GM21381 (cell line): ENCODE results near the gene GLCCI1.
A peak's percentile ranks its signal among the peaks of the same experiment; 100 is the strongest.
"Not testable (repeated sequence)": the region's sequence is repeated elsewhere in the genome, so short reads cannot be mapped to it uniquely, and the experiment has no call there.

Source experiments
- ATAC-seq: cut with Tn5 transposase; IDR thresholded peaks from one replicate; pipeline ENCODE4 v1.9.1; 2021; ENCODE audit warnings: mild to moderate bottlenecking, moderate library complexity; ENCODE audit not compliant: unreplicated experiment

Gene GLCCI1

GRCh38 chr7:8086239-8086638 is 117.6 kb downstream of the GLCCI1 start:
- ATAC-seq = no peak

- ATAC-seq = no peak
Measured at GRCh38 chr7:8089036-8089780, 120.6 kb downstream of the GLCCI1 start.

- ATAC-seq = no peak
Measured at GRCh38 chr7:8092140-8092539, 123.5 kb downstream of the GLCCI1 start.

DNA sequence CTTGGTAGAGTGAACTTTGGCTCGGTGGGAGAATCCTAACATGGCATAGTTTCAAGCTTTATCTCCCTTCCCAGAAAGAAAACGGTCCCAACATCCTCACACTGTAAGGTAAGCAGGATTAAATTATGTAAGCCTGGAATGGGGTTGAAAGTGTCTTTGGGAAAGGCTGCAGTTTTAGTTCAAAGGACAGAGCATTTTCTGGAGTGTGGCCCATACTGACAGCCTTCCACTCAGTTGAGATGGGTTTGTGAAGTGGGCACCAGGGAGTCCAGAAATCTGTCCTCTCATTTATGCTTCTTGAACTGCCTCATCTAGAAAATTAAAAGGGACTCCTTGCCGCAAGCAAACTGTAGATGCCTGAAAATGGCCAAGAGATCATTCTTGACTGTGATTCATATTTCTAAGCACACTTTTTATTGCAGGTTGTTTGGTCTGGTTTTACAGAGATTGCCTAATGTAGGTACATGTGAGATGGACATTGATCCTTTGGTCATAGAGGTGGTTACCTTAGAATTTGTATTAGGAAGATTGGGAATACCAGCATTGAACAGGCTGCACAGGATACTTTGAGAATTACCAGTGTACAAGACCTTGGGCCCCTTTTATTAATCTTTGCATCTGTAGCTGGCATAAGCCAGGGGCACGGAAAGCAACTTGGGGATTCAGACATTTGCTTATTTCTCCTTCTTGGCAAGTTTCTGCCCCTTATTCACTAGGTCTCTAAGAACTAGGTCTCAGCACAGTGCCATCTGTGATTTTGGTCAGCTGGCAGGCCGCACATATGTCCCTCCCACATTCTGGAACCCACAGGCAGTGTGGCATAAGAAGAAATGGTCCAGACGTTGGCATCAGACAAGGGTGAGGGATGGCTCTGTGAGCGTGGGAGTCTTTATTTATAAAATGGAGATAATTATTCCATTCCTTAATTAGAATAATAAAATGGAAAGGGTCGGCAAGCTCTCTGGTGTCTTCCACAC is 125.9 kb downstream of the GLCCI1 start:
- ATAC-seq = no peak

DNA sequence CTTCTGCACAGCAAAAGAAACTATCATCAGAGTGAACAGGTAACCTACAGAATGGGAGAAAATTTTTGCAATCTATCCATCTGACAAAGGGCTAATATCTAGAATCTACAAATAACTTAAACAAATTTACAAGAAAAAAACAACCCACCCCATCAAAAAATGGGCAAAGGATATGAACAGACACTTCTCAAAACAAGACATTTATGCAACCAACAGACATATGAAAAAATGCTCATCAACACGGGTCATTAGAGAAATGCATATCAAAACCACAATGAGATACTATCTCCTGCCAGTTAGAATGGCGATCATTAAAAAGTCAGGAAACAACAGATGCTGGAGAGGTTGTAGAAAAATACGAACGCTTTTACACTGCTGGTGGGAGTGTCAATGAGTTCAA is 132.7 kb downstream of the GLCCI1 start:
- ATAC-seq = not testable (repeated sequence)

- ATAC-seq = no peak
Measured at GRCh38 chr7:8103282-8103681, 134.7 kb downstream of the GLCCI1 start.

DNA sequence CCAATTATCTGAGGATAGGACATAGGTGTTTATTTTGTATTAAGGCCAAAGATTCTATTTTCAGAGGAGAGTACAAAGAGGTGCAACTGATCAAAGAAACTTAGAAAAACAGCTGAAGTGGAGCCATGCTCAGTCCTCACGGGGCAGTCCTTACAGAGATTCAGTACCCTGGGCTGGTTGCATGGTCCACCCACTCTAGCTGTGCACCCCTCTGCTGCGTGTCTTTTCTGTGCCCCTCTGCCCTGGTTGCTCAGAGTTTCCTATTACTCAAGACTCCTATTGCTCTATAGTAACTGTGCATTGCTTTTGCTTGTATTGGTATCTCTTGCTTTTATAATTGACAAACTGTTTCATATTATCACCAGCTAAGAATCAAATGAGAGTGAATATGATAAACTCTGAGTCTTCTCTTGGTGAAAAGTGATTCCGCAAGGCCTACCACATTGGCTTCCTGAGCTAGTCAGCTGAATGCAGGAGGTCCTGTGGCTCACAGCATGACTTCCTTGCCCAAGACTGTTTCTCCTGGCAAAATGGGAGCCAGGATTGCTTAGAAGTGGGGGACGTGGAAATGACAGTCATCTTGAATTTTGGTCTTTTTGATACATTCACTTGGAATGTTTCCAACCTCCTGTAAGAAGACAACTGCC is 137.0 kb downstream of the GLCCI1 start:
- no peak for ATAC-seq

DNA sequence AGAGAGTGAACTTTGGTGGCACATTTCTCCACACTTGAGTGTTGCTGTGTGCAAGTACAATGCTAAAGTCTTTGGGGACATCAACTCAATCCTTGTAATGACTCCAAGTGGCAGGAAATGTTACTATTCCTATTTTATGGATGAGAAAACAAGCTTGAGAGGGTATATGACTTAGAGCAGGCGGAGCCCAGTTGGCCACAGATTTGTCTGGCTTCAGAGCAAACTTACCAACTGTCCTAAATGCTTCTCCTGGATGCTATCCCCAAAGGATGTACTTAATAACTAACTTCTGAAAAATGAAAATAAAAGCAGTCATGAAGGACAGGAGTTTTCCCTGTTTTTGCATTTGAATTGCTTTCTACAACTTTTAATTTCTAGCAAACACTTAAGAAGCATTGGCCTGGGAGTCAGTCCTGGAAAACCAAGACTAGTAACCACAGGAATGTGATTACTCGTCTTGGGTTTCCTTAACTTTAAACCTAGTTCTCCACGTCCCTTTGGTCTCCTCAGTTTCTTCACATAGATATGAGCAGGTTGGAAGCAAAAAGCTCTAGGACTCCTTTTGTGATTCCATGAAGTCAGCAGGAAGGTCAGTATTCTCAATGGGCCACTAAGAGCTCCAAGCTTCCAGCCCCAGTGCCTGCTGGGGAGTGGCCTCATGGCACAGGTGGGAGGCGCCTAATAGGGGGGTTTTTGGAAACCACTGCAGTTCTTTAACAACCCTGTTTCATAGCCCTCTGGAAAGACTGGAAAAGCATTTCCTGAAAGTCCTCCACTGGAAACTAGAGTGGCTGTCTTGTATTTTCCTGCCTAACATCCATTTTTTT is 140.8 kb downstream of the GLCCI1 start:
- no peak for ATAC-seq

DNA sequence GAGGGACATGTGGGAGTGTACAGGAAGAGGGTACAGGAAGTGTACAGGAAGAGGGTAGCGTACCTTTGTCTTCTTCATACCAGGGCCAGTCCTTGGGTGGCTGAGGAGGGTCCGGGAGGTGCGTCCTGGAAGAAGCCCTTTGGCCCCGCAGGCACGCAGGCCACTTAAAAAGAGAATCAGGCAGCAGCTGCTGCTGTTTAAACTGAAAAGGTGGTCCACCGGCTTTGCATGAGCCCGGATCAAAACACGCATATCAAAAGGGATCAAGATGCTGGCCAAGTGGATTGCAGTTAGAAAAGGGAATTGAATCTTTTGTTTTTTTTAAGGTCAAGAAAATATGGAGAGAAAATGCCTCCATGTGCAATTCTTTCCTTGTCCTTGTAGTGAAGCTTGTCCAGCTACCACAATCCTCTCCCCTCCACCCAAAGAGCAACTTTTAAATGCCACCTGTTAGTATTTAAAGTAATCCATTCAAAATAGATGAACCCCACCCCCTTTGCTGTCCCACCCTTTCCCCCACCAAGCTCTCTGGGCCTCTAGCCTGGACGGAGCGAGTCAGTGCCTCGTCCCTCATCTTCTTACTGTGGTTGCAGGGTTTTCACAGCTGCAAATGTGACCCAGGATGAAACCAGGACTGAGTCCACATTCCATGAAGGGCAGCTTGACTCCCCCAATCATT is 142.8 kb downstream of the GLCCI1 start:
- ATAC-seq = no peak

DNA sequence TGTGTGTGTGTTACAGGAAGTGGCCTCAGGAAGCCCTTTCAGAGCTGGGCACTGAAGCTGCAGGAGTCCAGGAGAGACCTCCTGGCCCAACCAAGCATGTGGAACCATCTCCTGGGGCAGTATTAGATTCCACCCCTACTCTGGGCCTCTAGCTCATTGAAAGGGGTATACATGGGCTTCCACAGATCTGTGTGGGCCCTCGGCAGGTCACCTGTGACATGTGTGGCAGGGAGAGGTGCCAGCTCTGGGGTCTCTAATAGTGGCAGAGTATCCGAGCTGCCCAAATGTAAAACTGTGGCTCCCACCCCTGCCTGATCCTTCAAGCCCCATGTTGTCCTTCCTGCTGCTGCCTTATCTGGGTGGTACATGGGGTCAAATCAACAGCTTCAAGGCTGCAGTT is 144.1 kb downstream of the GLCCI1 start:
- no peak for ATAC-seq

- ATAC-seq = no peak
Measured at GRCh38 chr7:8113184-8113583, 144.6 kb downstream of the GLCCI1 start.

GRCh38 chr7:8114175-8114574 is 145.6 kb downstream of the GLCCI1 start:
- ATAC-seq = no peak

DNA sequence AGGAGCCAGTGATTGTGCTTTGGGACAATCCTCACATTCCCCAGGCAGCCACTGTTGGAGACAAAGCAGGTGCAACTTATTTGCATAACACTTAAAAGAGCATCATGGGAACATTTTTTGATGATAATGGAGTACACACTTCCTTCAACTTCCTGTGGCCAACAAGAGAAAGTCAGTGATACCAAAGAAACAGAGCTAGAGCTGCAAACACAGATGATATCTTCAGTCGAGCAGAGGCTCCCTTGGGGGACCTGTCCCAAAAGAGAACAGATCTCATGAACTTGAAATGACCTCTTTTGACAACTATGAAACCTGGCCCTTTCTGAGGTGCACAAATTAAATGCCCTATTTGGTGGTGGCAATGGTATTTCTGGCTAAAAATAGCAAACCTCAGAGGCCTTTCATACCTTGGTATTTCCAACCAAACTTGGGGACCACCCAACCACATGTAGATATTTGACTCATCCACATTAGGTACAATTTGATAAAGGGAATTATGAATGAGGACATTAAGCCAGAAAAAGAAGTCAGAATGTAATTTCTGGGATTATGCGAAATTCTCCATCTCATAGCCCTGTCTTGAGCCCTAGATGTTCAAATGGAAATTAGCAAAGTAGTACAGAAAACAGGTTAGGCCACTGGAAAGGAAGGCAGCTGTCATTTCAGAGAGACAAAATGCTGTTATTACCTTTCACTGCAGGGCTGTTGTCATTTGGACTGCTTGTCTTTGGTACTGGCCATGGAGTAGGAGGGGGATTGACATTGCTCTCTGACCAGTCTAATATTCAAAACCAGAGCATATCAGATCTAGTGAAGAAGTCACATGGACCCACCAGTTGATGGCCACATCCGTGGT is 147.2 kb downstream of the GLCCI1 start:
- peak; percentile 90 for ATAC-seq

DNA sequence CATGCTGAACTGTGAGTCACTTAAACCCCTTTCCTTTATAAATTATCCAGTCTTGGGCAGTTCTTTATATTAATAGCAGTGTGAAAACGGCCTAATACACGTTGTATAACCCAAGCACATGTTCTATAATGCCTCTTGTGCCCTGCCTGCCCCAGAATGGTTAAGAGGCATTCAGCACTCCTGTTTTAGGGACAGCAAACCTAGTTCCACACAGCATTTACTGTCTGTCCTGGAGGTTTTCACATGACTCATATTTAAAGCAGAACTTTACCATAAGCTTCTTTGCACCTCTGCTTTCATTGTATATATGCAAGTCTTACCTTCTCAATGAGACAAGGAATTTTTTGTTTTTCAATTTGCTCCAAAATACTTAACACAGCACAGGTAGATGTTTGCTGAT is 148.6 kb downstream of the GLCCI1 start:
- ATAC-seq = no peak

DNA sequence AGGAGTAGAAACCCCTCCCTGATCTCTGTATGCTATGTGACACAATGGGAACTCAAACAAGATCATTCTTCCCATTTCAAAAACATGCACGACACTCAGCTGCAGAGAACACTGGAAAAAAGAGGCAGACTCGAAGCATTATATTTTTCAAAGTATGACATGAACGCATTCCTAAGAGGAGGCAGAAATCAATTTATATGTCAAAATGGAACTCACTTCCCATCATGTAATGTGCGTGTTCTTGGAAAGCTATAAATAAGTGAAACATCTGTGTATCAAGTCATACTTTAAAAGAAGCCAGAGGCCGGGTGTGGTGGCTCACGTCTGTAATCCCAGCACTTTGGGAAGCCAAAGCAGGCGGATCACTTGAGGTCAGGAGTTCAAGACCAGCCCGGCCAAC is 150.7 kb downstream of the GLCCI1 start:
- ATAC-seq = no peak

DNA sequence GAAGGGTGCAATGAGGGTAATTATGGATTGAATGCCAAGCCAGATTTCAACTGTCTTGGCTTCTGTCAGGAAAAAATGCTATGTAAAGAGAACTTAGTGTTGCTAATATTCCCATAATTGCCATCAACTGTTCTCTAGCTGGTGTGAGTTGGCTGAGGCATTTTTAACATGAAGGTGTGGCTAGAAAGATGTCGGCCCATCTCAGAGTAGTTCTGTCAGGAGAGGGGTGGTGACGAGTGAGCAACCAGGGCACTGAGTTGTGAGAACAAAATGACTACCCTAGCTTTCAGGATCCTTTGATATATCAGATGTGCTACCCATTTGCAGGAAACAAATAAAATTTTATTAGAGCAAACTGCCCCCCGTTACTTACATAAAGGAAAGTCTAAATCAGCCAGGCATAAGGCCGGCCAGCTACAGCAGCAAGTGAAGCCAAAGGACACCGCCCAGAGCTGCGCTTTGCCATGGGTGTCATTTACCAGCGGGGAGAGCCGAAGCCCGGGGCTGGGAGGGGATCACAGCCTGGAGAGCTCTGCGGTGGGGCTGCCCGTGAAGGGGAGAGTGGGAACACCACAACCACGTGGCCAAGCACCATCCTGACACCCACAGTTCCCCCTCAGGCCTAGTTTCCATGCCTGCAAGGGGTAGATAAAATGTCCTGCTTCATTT is 151.9 kb downstream of the GLCCI1 start:
- ATAC-seq = no peak

- ATAC-seq = no peak
Measured at GRCh38 chr7:8121243-8121642, 152.6 kb downstream of the GLCCI1 start.

DNA sequence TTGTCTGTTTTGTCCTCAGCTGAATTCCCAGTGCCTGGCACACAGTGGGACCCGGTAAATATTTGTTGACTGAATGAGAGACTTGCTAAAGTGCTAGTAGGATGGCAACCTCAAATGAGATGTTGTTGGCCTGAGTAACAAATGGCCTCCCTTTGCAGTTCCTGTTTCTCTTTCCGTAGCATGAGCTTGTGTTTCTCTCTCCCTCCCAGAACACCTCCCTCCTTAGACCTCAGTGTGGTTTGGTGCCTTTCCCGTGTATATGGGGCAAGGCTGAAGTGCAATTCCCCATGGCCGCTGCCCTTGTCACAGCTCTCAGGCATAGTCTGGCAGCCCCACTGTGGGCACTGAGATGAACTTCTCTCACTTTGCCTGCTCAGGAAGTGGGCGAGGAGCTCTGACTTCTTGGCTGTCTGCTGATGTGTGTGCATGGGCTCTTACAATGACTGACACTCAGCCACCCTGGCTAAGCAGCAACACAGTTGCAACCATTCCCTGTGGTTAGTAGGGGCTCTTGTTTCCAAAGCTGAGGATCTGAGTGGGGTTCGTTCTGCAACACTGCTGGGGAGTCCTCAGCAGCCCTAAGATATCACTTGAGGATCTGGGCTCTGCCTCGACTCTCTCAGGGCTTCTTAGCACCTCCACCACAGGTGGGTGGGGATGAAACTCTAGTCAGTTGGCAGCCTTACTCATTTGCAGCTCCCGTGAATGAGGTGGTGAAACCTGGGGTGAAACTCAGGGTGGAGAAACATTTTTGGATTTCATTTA is 157.3 kb downstream of the GLCCI1 start:
- peak; percentile 73 for ATAC-seq
